ENCODE data around the gene SMPD4.
"Not testable (repeated sequence)": the region's sequence is repeated elsewhere in the genome, so short reads cannot be mapped to it uniquely, and the experiment has no call there.

DNA sequence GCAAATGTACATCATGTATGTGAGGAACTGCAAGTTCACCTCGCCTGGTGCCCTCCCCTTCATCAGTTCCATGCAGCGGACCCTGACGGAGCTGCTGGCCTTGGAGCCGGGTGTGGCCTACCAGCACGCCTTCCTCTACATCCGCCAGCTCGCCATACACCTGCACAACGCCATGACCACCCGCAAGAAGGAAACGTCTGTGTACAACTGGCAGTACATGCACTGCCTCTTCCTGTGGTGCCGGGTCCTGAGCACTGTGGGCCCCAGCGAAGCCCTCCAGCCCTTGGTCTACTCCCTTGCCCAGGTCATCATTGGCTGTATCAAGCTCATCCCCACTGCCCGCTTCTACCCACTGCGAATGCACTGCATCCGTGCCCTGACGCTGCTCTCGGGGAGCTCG is 49.0 kb upstream of the SMPD4 start:
- TF ChIP-seq, protein P1, sequence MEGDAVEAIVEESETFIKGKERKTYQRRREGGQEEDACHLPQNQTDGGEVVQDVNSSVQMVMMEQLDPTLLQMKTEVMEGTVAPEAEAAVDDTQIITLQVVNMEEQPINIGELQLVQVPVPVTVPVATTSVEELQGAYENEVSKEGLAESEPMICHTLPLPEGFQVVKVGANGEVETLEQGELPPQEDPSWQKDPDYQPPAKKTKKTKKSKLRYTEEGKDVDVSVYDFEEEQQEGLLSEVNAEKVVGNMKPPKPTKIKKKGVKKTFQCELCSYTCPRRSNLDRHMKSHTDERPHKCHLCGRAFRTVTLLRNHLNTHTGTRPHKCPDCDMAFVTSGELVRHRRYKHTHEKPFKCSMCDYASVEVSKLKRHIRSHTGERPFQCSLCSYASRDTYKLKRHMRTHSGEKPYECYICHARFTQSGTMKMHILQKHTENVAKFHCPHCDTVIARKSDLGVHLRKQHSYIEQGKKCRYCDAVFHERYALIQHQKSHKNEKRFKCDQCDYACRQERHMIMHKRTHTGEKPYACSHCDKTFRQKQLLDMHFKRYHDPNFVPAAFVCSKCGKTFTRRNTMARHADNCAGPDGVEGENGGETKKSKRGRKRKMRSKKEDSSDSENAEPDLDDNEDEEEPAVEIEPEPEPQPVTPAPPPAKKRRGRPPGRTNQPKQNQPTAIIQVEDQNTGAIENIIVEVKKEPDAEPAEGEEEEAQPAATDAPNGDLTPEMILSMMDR (IDR thresholded peaks at IDR 0.05) = not testable (repeated sequence)
- TF ChIP-seq POLR2A, EP300 (IDR thresholded peaks at IDR 0.05): not testable (repeated sequence)
